Coronary artery (tissue), 2 donors: Measurements from ENCODE around the gene RASGRP2.

Source experiments
- DNase-seq: peaks from one replicate; pipeline ENCODE4 v3.0.0-alpha.2; 2017; ENCODE audit warnings: low spot score
- H3K27ac ChIP-seq, 2 donors: fragments of 200-600 bp; sonication (generic); one replicate each; pipeline ENCODE4 v1.5.1; 2016 to 2019
- H3K4me3 ChIP-seq: fragments of 200-600 bp; sonication (generic); 2 replicates; pipeline ENCODE4 v1.5.1; 2016; ENCODE audit warnings: mild to moderate bottlenecking, moderate library complexity
- TF ChIP-seq, protein P1 (sequence below): fragments of 200-600 bp; sonication (generic); IDR thresholded peaks from one replicate; pipeline ENCODE4 v1.5.1; 2019; ENCODE audit warnings: antibody characterized with exemption

RASGRP2 gene

DNA sequence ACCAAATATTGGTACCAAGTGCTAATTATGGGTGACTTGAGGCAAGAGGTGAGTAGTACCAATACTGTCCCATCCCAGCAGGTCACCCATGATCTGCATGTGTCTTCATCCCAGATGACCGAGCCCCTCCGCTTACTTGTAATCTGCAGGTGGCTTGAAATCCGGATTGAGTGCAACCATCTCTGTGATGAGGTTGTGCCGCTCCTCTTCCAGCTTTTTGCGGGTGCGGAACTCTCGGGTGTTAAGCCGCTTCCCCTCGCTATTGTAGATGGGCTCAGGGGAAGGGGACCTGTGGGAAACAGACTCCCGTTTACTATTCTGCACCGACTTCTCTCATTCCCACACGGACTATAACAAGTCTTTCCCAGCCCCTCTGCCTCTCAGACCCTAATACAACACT is 26.2 kb upstream of the RASGRP2 start:
- no peak overlapping the region for H3K4me3 ChIP-seq
- TF ChIP-seq, protein P1, sequence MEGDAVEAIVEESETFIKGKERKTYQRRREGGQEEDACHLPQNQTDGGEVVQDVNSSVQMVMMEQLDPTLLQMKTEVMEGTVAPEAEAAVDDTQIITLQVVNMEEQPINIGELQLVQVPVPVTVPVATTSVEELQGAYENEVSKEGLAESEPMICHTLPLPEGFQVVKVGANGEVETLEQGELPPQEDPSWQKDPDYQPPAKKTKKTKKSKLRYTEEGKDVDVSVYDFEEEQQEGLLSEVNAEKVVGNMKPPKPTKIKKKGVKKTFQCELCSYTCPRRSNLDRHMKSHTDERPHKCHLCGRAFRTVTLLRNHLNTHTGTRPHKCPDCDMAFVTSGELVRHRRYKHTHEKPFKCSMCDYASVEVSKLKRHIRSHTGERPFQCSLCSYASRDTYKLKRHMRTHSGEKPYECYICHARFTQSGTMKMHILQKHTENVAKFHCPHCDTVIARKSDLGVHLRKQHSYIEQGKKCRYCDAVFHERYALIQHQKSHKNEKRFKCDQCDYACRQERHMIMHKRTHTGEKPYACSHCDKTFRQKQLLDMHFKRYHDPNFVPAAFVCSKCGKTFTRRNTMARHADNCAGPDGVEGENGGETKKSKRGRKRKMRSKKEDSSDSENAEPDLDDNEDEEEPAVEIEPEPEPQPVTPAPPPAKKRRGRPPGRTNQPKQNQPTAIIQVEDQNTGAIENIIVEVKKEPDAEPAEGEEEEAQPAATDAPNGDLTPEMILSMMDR = no peak
- no peak for DNase-seq
- H3K27ac ChIP-seq = no peak overlapping the region

DNA sequence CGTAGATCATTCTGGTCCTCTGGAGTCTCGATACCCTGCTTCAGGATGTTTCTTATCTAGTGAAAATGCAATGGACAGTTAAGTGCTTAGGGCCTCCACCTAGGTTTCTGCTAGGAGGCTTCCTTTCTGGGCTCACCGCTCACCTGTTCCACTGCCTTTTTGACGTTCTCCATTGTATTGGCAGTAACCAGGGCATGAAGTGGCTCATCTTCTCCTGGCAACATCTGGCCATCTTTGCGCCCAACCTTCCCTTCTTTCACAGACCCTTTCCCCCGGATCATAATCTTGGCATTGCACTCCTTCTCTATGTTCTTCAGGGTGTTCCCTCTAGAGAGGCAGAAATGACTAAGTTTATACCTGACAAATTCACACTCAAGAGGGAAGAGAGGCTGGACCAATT is 25.3 kb upstream of the RASGRP2 start:
- no peak overlapping the region for H3K4me3 ChIP-seq
- no peak overlapping the region for H3K27ac ChIP-seq
- no peak for DNase-seq
- TF ChIP-seq, protein P1 = no peak

DNA sequence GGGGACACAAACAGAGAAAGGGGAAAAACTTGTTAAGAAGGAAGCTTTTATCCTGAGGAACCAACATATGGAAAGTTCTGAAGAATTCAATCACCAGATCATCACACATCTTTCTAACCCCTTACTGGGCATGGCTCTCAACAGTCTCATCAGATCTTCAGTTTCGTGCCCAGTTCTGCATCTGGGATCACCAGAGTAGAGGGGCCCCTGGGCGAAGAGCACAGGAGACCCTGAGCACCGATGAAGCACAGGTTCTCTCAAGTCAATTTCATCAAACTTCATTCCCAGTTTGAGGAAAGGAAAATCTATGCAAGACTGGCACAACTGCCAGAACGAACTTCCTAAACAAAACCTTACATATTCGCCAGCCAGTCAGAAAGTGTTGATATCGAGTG is 24.4 kb upstream of the RASGRP2 start:
- H3K4me3 ChIP-seq = no peak overlapping the region
- TF ChIP-seq, protein P1 = no peak
- peak overlapping the region in 1 of 2 donors; percentile 74 for H3K27ac ChIP-seq
- DNase-seq = no peak

DNA sequence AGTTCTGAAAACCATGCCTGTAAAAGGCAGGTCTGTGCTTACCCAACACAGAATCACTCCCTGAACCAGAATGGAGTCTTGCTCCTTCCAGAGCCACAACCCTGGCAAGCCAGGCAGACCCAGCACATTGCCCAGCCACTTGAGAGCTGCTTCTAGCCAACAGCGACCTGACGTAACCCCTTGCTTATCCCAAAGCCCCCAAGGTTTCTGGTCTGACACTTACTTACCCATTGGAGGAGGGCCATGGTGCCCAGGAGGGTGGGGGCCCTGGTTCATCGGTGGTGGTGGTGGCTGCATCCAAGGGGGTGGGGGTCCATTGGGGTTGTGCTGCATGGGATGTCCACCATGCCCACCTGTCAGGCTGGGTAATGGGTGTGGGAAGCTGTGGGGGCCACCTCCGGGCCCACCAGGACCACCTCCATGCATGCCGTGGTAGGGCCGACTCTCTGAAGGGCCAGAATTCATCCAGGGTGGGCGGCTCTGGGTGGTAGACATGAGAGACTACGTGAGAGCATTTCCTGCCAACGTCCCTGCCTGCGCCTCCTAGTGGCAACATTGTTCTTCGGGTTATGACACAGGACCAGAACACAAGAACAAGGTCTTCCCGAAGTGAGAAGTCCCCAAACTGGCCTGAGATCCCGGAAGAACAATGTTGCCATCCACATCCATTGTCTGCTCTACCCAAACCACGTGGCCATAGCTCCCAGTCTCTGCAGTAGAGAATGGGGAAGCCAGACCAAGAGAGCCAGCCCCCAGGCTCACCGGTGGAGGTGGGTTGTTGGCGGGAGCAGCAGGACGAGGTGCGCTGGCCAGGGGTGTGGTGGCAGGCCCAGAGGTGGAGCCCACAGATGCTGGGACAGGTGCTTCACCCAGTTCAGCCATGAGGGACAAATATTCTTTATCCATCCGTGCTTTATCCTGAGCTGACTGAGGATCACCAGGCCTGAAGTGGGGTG is 23.7 kb upstream of the RASGRP2 start:
- no peak overlapping the region for H3K4me3 ChIP-seq
- peak overlapping the region; percentile 23 to 74 for H3K27ac ChIP-seq
- TF ChIP-seq, protein P1 = peak; percentile 75
- DNase-seq = peak; percentile 84

DNA sequence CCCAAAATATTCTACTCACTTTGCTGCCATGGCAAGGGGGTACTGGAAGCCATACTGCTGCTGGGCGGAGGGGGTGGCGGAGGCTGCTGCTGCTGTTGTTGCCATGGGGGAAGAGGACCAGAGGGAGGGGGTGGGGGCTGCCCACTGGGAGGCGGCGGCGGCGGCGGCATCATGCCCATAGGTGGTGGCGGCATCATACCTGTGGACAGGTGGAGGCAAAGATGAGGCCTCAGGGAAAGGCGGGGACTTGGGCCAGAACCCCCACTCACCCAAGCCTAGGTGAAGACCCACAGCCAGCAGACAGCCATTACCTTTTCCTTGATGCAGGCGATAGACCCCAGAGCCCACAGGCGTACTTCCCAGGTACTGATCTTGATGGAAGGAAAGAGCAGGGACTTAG is 22.9 kb upstream of the RASGRP2 start:
- DNase-seq = no peak
- TF ChIP-seq, protein P1 = no peak
- H3K27ac ChIP-seq = peak overlapping the region; percentile 23 to 74
- no peak overlapping the region for H3K4me3 ChIP-seq

DNA sequence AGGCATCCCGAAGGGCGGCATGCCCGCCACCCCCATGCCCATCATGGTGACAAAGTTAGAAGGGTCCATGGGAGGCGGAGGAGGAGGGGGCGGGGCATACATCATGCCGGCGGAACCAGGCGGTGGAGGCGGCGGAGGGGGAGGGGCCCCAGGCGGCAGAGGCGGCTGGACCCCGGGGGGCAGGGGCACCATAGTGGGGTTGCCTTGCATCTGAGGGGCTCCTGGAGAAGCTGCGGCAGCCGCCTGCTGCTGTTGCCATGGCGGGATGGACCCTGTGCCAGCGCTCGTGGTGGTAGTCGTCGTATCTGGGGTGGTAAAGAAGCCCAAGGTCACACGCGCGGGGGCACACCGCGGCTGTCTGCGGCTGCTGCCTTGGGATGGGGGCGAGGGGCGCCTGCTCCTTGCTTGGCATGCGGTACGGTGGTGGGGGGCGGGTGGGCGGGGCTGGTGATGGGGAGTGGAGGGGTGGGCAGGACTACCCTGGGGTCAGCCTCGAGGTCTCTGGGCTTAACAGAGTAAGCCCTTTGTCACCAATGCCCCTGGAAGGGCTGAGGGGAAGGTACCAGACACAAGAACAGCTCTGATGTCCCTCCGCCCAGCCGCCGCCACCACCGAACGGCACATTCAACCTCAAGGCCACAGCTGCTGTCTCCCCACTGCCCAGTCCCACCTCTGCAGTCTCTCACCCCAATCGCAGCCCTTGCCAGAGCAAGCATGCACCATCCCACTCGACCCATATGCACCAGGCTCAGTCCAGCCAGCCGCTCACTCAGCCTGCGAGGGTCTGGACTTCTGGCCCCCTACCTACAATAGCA is 22.1 kb upstream of the RASGRP2 start:
- DNase-seq = no peak
- Histone ChIP-seq H3K4me3 (no peak overlapping the region), H3K27ac (peak overlapping the region in 1 of 2 donors; percentile 74)
- TF ChIP-seq, protein P1 = no peak
